Neuron (in vitro differentiated cells): ENCODE results near the gene SOD3.

Experiments used
- H2AFZ ChIP-seq: one replicate; pipeline ENCODE4 v1.6.1; 2013; ENCODE audit warnings: low read depth, mild to moderate bottlenecking, inconsistent platforms, low read length, moderate library complexity
- H3K27me3 ChIP-seq: one replicate; pipeline ENCODE4 v1.6.1; 2013; ENCODE audit warnings: low read length; ENCODE audit not compliant: insufficient read depth
- H3K36me3 ChIP-seq: one replicate; pipeline ENCODE4 v1.6.1; 2013; ENCODE audit warnings: low read length; ENCODE audit not compliant: insufficient read depth
- H3K4me1 ChIP-seq: one replicate; pipeline ENCODE4 v1.6.1; 2013; ENCODE audit warnings: low read length; ENCODE audit not compliant: insufficient read depth
- H3K4me3 ChIP-seq: 2 replicates; pipeline ENCODE4 v1.5.1; 2013; ENCODE audit warnings: mild to moderate bottlenecking, low read length, moderate library complexity
- H3K9me3 ChIP-seq: one replicate; pipeline ENCODE4 v1.6.1; 2013; ENCODE audit warnings: low read length

Gene SOD3

DNA sequence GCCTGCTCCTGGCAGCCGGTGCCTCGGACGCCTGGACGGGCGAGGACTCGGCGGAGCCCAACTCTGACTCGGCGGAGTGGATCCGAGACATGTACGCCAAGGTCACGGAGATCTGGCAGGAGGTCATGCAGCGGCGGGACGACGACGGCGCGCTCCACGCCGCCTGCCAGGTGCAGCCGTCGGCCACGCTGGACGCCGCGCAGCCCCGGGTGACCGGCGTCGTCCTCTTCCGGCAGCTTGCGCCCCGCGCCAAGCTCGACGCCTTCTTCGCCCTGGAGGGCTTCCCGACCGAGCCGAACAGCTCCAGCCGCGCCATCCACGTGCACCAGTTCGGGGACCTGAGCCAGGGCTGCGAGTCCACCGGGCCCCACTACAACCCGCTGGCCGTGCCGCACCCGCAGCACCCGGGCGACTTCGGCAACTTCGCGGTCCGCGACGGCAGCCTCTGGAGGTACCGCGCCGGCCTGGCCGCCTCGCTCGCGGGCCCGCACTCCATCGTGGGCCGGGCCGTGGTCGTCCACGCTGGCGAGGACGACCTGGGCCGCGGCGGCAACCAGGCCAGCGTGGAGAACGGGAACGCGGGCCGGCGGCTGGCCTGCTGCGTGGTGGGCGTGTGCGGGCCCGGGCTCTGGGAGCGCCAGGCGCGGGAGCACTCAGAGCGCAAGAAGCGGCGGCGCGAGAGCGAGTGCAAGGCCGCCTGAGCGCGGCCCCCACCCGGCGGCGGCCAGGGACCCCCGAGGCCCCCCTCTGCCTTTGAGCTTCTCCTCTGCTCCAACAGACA, 4.4 kb downstream of the SOD3 start:
- no peak overlapping the region for H3K4me3 ChIP-seq
- H2AFZ ChIP-seq, result no peak overlapping the region
- peaks cover 3% of the 10 kb centered on the region for H3K9me3 ChIP-seq
- H3K27me3 ChIP-seq, result peaks cover 3% of the 10 kb centered on the region
- no peaks in the 10 kb centered on the region for H3K36me3 ChIP-seq
- H3K4me1 ChIP-seq, result peaks cover 11% of the 10 kb centered on the region

DNA sequence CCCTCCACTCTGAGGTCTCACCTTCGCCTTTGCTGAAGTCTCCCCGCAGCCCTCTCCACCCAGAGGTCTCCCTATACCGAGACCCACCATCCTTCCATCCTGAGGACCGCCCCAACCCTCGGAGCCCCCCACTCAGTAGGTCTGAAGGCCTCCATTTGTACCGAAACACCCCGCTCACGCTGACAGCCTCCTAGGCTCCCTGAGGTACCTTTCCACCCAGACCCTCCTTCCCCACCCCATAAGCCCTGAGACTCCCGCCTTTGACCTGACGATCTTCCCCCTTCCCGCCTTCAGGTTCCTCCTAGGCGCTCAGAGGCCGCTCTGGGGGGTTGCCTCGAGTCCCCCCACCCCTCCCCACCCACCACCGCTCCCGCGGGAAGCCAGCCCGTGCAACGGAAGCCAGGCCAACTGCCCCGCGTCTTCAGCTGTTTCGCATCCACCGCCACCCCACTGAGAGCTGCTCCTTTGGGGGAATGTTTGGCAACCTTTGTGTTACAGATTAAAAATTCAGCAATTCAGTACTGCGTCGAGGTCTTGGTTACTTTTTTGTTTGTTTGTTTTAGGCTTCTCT, 5.0 kb downstream of the SOD3 start:
- peaks cover 3% of the 10 kb centered on the region for H3K27me3 ChIP-seq
- peaks cover 8% of the 10 kb centered on the region for H3K4me1 ChIP-seq
- H3K4me3 ChIP-seq, result no peak overlapping the region
- H3K9me3 ChIP-seq, result peaks cover 3% of the 10 kb centered on the region
- H2AFZ ChIP-seq, result no peak overlapping the region
- no peaks in the 10 kb centered on the region for H3K36me3 ChIP-seq

DNA sequence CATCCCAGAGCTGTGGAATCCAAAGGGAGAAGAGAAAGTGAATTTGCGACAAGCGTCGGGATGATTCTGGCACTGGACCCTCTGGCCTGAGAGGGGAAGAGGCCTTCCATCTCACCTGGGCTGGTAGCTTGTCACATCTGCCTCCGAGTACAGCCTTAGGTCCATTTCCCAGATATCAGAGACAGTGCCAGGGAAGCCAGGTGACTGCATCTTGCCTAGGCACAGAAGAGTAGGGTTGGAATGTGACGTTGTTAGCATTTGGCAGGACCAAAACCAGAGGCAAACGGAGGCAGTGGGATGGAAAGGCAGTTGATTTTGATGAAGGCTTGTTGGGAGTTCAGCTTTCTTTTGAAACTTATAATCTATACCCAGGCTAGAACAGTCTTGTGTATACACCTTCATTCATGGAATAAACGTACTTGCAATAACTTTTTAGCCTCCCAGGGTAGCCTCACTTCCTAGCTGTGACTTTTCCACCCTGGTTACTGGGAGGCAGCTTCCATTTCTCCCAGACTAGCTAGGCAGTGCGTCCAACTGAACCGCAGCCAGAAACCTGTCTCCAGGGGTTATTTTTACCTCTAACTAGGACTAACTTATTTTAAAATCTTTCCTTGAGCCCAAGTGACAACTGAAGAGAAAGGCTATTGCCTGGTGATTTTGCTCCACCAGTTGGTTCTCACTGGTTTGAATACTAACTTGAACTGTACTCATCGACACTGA, 5.9 kb downstream of the SOD3 start:
- Histone ChIP-seq H2AFZ (no peak overlapping the region), H3K36me3 (no peaks in the 10 kb centered on the region), H3K27me3 (peaks cover 3% of the 10 kb centered on the region), H3K9me3 (peaks cover 3% of the 10 kb centered on the region), H3K4me1 (no peaks in the 10 kb centered on the region), H3K4me3 (no peak overlapping the region)

DNA sequence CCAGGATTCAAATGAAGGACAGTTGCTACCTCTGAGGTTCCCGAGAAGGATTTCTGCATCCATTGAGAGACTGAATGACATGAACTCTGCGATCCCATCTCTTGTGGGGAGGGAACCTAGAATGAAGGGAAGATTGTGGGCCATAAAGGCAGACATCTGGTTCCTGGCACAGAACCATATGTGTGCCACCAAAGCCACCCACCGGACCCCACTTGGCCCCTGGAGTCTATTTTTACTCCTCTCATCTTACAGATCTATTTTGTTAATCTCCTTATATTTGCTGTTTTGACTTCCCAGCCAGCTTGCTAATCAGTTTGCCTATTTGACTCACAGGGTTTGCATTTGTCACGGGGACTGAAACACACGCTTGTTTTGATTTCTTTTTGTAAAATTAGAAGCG, 7.3 kb downstream of the SOD3 start:
- Histone ChIP-seq H3K9me3 (peaks cover 3% of the 10 kb centered on the region), H3K4me1 (no peaks in the 10 kb centered on the region), H3K27me3 (peaks cover 3% of the 10 kb centered on the region), H3K4me3 (no peak overlapping the region), H2AFZ (no peak overlapping the region), H3K36me3 (no peaks in the 10 kb centered on the region)

DNA sequence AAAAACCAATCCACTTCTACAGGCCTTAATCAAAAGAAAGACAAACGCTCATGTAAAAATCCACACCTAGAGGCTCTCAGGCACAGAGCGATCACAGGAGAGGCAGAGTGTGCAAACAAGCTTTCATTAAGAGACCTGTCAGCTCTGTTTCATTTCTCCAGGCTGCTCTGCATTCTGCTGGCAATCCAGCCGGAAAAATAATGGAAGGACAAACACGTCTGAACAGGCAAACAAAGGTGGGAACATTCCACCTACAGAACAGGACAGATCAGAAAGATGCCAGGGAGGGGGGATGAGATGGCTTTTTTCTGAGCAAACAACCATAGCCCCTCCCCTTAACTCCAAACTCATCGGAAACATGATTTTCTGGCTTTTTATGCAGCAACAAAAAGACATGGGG, 9.7 kb downstream of the SOD3 start:
- no peaks in the 10 kb centered on the region for H3K36me3 ChIP-seq
- H3K4me1 ChIP-seq, result no peaks in the 10 kb centered on the region
- H3K9me3 ChIP-seq, result peaks cover 1% of the 10 kb centered on the region
- no peaks in the 10 kb centered on the region for H3K27me3 ChIP-seq
- no peak overlapping the region for H2AFZ ChIP-seq
- no peak overlapping the region for H3K4me3 ChIP-seq

DNA sequence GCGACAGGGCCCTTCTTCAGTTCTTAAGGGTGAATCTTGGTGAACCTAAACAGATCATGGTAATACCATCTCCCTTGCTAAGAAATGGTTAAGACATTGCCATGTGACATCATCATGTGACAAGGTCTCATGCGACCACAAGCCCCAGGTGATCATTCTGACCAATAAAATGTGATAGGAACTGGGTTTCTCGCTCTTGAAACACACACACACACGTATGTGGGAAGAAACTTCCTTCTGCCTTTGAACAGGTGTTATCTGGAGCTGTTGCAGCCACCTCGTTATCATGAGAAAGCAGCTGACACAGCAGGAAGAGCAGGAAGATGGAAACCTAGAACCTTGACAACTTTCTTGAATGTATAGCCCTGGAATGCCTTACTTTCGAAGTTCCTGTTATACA, 10.2 kb downstream of the SOD3 start:
- Histone ChIP-seq H3K4me1 (no peaks in the 10 kb centered on the region), H3K36me3 (no peaks in the 10 kb centered on the region), H3K27me3 (no peaks in the 10 kb centered on the region), H2AFZ (no peak overlapping the region), H3K4me3 (no peak overlapping the region), H3K9me3 (no peaks in the 10 kb centered on the region)

DNA sequence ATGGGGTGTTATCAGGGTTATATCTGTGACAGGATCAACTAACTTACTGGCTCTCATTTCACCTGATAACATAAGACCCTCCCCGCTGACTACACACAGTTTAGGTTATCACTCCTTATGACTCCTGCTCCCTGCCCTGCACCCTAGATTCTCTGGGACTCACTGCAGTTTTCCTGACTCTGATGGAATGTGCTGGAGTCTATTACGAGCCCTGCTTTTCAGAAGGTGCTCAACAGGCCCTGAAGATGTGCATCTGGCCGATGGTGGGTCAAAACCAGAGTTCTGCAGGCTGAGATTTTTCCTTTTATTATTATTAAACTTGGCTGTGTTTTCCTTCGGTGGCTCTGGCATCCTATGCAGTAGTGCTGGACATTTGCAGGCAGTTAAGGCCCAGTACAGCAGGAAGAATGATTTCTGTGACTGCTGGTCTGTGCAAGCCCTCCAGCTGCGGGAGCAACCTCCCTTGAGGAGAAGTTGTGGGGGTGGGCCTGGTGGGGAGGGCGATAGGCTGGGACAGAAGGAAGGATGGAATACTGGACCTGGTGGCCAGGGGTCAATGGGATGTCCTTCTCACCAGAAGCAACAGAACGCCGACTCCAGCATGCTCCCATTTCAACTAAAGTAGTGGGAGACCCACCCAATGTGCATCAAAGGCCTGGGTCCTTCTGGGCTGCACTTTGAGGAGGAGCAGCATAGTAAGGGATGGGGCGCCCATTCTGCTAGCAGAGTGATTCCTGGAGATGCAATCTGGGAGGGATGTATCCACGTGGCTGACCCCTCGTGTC, 11.0 kb downstream of the SOD3 start:
- no peak overlapping the region for H3K4me3 ChIP-seq
- H3K36me3 ChIP-seq, result no peaks in the 10 kb centered on the region
- H2AFZ ChIP-seq, result no peak overlapping the region
- H3K4me1 ChIP-seq, result no peaks in the 10 kb centered on the region
- no peaks in the 10 kb centered on the region for H3K9me3 ChIP-seq
- no peaks in the 10 kb centered on the region for H3K27me3 ChIP-seq

DNA sequence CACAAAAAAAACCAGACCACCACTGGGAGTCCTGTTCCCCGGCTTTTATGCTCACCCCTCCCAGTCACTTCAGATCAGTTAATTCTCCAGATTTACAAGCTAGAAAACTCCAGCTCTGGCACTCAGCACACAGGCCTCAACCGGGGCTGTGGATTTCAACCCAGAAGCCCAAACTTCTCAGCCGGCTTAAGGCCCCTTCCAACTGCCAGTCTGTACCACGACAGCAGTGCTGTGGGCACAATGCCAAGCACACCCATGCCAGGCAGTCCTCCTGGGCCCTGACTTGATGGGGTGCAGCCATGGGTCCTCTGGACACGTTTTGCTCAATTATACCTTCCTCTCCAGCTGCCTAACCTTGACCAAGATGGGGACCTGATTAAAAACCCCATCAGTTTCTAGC, 12.2 kb downstream of the SOD3 start:
- Histone ChIP-seq H3K27me3 (no peaks in the 10 kb centered on the region), H3K9me3 (peaks cover 2% of the 10 kb centered on the region), H3K4me3 (no peak overlapping the region), H3K4me1 (no peaks in the 10 kb centered on the region), H2AFZ (no peak overlapping the region), H3K36me3 (no peaks in the 10 kb centered on the region)

DNA sequence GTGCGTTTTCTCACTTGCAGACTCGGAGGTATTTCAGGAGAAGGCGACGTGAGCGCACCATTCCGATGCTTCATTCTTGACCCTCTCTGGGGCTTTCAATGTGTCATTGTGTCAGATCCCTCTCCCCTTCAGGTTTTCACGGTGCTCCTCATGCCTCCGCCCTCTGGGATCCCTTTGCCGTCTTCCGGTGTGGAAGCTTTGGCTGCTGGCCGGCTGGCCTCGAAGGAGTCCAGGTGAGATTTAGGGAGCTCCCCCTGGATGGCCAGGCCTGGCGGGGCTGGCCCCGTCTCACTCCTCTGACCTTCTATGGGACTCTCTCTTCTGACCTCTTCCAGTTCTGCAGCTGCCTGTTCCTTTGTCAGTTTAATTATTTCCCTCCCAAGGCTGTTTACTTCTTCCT, 12.9 kb downstream of the SOD3 start:
- no peaks in the 10 kb centered on the region for H3K4me1 ChIP-seq
- H2AFZ ChIP-seq, result no peak overlapping the region
- no peaks in the 10 kb centered on the region for H3K36me3 ChIP-seq
- peaks cover 2% of the 10 kb centered on the region for H3K9me3 ChIP-seq
- H3K27me3 ChIP-seq, result no peaks in the 10 kb centered on the region
- H3K4me3 ChIP-seq, result no peak overlapping the region

DNA sequence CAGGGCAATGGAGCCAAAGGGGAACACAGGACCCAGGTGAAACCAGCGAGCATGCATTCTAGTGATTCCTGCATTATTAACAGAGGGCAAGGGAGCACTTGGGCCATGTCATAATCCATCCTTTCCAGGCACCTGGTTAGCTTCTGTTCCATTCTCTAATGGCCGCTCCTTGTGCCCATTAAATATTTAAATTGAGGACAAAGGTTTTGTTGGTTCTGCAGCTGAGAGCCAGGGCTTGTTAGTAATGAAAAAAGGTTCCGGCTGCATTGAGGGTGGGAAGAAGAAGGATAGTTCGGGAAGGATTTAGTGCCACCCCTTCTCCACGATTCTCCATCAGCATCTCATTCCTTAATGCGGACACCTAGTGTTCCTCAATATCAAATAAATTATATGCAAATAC, 13.6 kb downstream of the SOD3 start:
- peaks cover 2% of the 10 kb centered on the region for H3K9me3 ChIP-seq

DNA sequence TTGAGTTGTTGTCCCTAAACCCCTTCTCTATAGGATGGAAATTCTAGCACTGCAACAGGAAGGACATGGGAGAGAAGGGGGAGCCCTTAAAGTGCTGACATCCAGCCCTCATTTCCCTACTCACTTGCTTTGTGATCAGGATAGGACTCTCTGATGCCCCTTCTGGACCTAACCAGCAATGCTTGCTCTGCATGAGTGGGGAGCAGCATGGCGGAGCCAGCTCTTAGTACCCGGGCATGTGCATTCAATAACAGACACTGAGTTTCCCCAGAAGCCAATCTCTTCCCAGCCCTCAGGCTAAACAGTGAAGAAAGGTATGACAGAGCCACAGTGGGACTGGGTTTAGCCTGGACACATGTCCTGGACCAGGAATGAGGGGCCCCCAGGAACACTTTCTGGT, 14.0 kb downstream of the SOD3 start:
- Histone ChIP-seq H3K4me1 (no peaks in the 10 kb centered on the region), H3K27me3 (no peaks in the 10 kb centered on the region), H2AFZ (no peak overlapping the region), H3K9me3 (peaks cover 2% of the 10 kb centered on the region), H3K36me3 (no peaks in the 10 kb centered on the region), H3K4me3 (no peak overlapping the region)

More for the DNA sequence above, 13.6 kb downstream of the SOD3 start:
- Histone ChIP-seq H3K27me3 (no peaks in the 10 kb centered on the region), H3K4me1 (no peaks in the 10 kb centered on the region), H2AFZ (no peak overlapping the region), H3K4me3 (no peak overlapping the region), H3K36me3 (no peaks in the 10 kb centered on the region)

DNA sequence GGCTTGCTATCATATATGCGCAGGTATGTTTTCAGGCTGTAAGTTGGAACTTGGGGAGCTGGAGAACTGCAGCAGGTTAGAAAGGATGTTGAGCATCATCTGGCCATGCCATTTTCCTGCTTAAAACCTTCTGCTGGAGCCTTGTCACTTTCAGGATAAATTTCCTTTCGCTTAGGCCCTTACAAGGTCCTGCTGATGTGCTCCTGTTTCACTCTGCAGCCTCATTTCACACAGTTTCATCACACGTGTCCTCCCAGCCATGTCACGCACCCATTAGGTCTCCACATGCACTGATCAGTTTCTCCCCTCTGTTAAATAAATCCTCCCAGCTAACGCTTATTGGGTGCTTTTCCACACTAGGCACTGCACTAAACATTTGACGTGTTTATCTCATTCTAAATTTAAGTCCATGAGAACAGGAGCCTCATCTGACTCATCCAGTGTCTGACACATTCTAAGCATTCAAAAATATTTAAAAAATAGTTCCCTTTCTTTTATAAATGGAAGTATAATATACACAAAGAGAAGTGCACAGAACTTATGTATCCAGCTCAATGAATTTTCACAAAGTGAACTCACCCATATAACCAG, 14.5 kb downstream of the SOD3 start:
- Histone ChIP-seq H3K4me1 (no peaks in the 10 kb centered on the region), H3K4me3 (no peak overlapping the region), H3K27me3 (no peaks in the 10 kb centered on the region), H3K36me3 (no peaks in the 10 kb centered on the region), H2AFZ (no peak overlapping the region), H3K9me3 (peaks cover 2% of the 10 kb centered on the region)
